HEK293T (cell line): Measurements from ENCODE around the gene PUDP.

Source experiments
- CTCF ChIA-PET: fragments of 350-600 bp; formaldehyde crosslinking; extraction: SDS; loops from one replicate; lab custom pipeline; 2021; ENCODE audit warnings: antibody characterized with exemption, inconsistent platforms; lab: Yijun Ruan, JAX
- POLR2A ChIA-PET: fragments of 350-600 bp; formaldehyde crosslinking; extraction: SDS; loops from one replicate; lab custom pipeline; 2020; ENCODE audit warnings: antibody characterized with exemption, inconsistent platforms; lab: Yijun Ruan, JAX
- DNase-seq: peaks from one replicate; pipeline ENCODE4 v3.0.0; 2012; ENCODE audit warnings: mixed read lengths; ENCODE audit errors: extremely low spot score
- ARNT ChIP-seq: fragments of 450-650 bp; IDR thresholded peaks from 2 replicates; pipeline ENCODE4 v1.6.1; 2017; ENCODE audit warnings: mild to moderate bottlenecking
- BHLHE40 ChIP-seq: fragments of 450-650 bp; IDR thresholded peaks from 2 replicates; pipeline ENCODE4 v1.6.1; 2016; ENCODE audit warnings: mild to moderate bottlenecking, moderate library complexity, borderline replicate concordance
- CTBP1 ChIP-seq: fragments of 450-650 bp; IDR thresholded peaks from 2 replicates; pipeline ENCODE4 v1.6.1; 2016; ENCODE audit warnings: borderline replicate concordance
- ELF4 ChIP-seq: fragments of 450-650 bp; IDR thresholded peaks from 2 replicates; pipeline ENCODE4 v1.6.1; 2017; ENCODE audit warnings: antibody characterized with exemption
- FOXA1 ChIP-seq: fragments of 450-650 bp; IDR thresholded peaks from 2 replicates; pipeline ENCODE4 v1.6.1; 2016; ENCODE audit warnings: mild to moderate bottlenecking
- FOXK2 ChIP-seq: fragments of 450-650 bp; IDR thresholded peaks from 2 replicates; pipeline ENCODE4 v1.6.1; 2016; ENCODE audit warnings: mild to moderate bottlenecking
- FOXM1 ChIP-seq: fragments of 450-650 bp; IDR thresholded peaks from 2 replicates; pipeline ENCODE4 v1.6.1; 2017; ENCODE audit warnings: mild to moderate bottlenecking, borderline replicate concordance
- HDGF ChIP-seq: fragments of 450-650 bp; IDR thresholded peaks from 2 replicates; pipeline ENCODE4 v1.6.1; 2017; ENCODE audit warnings: antibody characterized with exemption, borderline replicate concordance
- L3MBTL2 ChIP-seq: fragments of 450-650 bp; conservative IDR thresholded peaks from 2 replicates; pipeline ENCODE4 v1.6.1; 2016; ENCODE audit warnings: mild to moderate bottlenecking
- LEF1 ChIP-seq: fragments of 450-650 bp; IDR thresholded peaks from 2 replicates; pipeline ENCODE4 v1.6.1; 2017; ENCODE audit warnings: mild to moderate bottlenecking, borderline replicate concordance
- NFRKB ChIP-seq: fragments of 450-650 bp; IDR thresholded peaks from 2 replicates; pipeline ENCODE4 v1.6.1; 2016; ENCODE audit warnings: mild to moderate bottlenecking, moderate library complexity
- SP1 ChIP-seq: fragments of 450-650 bp; IDR thresholded peaks from 2 replicates; pipeline ENCODE4 v1.6.1; 2017
- SUZ12 ChIP-seq: fragments of 450-650 bp; IDR thresholded peaks from 2 replicates; pipeline ENCODE4 v1.6.1; 2016; ENCODE audit warnings: mild to moderate bottlenecking
- TARDBP ChIP-seq: fragments of 450-650 bp; IDR thresholded peaks from 2 replicates; pipeline ENCODE4 v1.6.1; 2016
- ZNF384 ChIP-seq: fragments of 450-650 bp; IDR thresholded peaks from 2 replicates; pipeline ENCODE4 v1.6.1; 2016
- TF ChIP-seq, protein P1 (sequence below): fragments of 450-650 bp; IDR thresholded peaks from 2 replicates; pipeline ENCODE4 v1.6.1; 2016

PUDP gene

DNA sequence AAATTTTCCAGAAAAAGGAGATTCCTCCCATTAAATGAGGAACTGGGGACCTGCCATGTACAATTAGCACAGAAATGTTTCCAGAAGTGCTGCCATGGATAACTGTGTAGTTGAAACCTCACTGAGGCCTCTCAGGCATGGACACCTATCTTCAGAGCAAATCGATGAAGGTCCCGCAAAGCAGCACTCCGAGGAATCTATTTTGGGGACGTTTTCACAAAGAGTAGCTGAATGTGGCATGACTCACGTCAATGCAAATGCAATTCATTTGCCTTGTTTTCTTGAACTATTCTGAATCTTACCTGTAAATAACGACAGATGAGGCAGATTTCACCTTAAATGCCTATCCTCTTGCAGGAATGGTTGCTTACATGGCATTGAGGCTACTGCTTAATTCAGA lies 87.5 kb downstream of the PUDP start:
- no peak for TF ChIP-seq SUZ12
- no peak for TF ChIP-seq TARDBP
- TF ChIP-seq BHLHE40 = no peak
- TF ChIP-seq ELF4 = no peak
- DNase-seq = no peak
- POLR2A ChIA-PET = no interaction called here
- CTCF ChIA-PET = no interaction called here

DNA sequence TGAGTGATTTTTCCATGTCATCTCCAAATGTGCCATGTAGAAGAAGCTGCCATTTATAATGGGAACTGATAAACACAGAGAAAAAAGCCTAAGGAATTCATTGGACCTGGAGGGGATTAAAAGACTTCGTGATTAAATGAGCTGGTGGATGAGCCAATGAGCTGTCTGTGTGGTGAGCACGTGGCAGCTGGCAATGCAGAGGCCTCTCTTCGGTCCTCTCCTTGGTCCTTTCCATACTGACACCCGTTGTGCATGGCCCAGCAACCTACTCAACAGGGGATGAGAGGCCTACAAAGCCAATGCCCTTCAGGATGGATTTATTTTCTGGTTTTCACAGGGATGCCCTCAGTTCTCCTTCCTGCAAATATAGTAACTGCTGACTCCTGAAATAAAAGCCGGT lies 88.1 kb downstream of the PUDP start:
- ChIA-PET POLR2A (no interaction called here), CTCF (no interaction called here)

DNA sequence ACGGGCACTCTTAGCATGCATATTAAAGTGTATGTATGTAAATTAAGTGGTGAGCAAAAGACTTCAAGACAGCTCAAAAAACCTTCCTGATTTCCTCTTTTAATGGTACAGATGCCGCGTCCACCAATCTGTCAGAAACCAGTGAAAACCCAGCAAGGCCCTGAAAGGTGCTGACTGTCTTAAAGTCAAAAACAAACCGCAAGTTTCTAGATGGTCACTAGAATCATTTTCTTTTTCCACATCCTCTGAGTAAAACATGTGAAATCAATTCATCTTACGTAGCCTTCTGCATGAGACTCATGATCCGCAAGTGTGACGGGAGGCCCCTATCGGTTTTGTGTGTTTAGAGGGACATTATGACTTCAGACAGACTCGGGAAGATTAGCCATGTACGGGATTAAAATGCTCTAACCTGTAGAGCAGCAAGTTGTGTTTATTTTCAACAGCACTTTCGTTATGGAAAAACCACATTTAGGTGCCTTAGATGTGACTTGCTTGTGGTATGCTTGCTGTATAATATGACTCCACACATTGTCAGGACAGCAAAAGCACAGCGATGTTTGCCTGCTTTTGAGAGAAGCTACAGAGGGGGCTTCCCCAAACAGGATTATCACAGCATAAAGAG lies 88.6 kb downstream of the PUDP start:
- no peak for TF ChIP-seq ZNF384
- TF ChIP-seq SUZ12 = no peak
- no peak for TF ChIP-seq FOXA1
- no peak for TF ChIP-seq L3MBTL2
- TF ChIP-seq LEF1 = no peak
- no peak for TF ChIP-seq FOXK2
- no peak for TF ChIP-seq HDGF
- TF ChIP-seq CTBP1 = no peak
- TF ChIP-seq FOXM1 = no peak
- TF ChIP-seq TARDBP = no peak
- no peak for TF ChIP-seq SP1
- TF ChIP-seq ARNT = no peak
- DNase-seq = no peak
- ChIA-PET CTCF (no interaction called here), POLR2A (no interaction called here)

More for the DNA sequence above, 88.1 kb downstream of the PUDP start:
- no peak for DNase-seq
- TF ChIP-seq FOXA1 (no peak), BHLHE40 (no peak), L3MBTL2 (no peak), FOXM1 (no peak)
- TF ChIP-seq, protein P1, sequence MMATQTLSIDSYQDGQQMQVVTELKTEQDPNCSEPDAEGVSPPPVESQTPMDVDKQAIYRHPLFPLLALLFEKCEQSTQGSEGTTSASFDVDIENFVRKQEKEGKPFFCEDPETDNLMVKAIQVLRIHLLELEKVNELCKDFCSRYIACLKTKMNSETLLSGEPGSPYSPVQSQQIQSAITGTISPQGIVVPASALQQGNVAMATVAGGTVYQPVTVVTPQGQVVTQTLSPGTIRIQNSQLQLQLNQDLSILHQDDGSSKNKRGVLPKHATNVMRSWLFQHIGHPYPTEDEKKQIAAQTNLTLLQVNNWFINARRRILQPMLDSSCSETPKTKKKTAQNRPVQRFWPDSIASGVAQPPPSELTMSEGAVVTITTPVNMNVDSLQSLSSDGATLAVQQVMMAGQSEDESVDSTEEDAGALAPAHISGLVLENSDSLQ = no peak

DNA sequence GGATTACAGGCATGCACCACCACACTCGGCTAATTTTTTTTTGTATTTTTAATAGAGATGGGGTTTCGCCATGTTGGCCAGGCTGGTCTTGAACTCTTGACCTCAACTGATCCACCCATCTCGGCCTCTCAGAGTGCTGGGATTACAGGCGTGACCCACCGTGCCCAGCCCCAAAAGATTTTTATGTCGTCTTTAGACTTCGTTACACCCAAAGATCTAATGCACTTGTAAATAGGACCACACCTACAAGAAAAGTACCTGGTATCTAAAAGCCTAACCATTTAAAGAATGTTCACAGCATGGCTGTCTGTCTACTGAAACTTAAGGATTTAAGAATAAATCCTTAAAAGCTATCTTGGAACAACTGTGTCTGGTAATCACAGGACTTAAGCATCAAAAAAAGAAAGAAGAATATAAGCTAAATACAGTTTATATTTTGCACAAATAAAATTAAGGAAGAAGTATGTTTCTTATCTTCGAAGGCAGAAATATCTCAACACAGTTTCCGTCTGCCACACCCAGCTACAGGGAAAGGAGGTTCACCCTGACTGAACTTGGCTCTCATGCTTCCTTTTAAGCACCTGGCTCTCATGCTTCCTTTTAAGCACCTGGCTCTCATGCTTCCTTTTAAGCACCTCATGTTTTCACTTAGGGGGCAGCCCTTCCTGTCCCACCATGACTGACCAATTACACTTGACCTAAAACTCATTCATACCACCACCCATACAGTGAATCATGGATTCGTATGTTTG lies 92.4 kb downstream of the PUDP start:
- no peak for DNase-seq
- TF ChIP-seq HDGF (no peak), SUZ12 (no peak), FOXK2 (no peak), LEF1 (no peak), BHLHE40 (no peak), CTBP1 (no peak), ARNT (no peak), L3MBTL2 (no peak), TARDBP (no peak), FOXA1 (no peak), ELF4 (no peak), FOXM1 (no peak), ZNF384 (no peak), SP1 (no peak), NFRKB (no peak)
- TF ChIP-seq, protein P1 = no peak
- ChIA-PET CTCF (no interaction called here), POLR2A (no interaction called here)

DNA sequence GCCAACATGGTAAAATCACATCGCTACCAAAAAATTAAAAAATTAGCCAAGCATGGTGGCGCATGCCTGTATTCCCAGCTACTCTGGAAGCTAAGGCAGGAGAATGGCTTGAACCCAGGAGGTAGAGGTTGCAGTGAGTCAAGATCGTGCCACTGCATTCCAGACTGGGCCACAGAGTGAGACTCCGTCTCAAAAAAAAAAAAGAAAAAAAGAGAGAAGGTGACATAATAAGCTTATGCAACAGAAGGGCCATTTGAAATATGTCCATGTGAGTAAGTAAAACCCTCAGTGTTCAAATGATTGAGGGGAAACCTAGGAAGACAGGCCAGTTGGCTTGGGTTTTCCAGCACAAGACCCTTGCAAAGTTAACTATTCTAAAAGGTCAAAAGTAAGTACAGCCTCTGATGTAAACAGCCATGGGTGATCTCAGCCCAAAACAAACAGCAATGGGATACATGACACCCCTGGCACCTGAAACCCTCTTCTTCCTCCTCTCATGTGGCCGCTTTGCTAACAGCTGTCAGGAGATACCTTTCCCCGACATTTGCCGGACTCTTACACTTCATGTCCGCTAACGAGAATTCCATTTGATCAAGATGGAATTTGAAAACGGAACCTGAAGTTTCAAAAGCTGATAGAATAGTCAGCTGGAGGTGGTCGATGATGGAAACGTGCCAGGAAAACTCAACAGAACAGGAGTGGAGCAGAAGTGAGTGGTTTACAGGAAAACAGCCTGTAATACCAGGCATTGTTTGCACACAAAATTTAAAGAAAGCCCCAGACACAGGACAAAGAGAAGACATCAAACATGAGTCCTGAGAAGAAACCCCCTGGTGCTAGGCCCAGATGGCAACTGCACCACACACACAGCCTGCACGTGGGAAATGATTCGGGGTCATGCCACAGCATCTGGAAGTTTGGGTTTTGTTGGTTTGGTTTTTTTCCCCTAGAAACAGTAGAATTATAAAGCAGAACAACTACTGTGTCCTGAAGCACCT lies 93.4 kb downstream of the PUDP start:
- no peak for TF ChIP-seq LEF1
- no peak for TF ChIP-seq FOXM1
- no peak for TF ChIP-seq ZNF384
- TF ChIP-seq SUZ12 = no peak
- DNase-seq = no peak
- CTCF ChIA-PET = no interaction called here
- POLR2A ChIA-PET = no interaction called here

DNA sequence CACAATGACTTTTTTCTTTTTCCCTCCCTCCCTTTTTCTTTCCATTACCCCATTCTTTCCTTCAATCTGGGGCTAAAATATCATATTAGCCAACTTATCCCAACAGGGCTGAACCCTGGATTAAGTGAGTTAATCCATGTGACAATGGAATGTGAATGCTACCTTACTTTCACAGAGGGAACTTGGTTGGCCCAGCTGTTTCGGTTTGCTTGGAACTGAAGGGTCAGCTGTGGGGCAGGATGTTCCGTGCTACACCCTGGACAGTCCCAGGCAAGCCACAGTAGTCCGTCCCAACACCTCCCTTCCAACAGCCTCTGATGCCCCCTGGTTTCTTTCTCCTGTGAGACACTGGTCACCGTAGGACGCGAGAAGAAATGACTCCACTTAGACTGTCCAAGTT lies 95.4 kb downstream of the PUDP start:
- CTCF ChIA-PET = no interaction called here
- no peak for DNase-seq
- POLR2A ChIA-PET = no interaction called here
- TF ChIP-seq LEF1 (no peak), FOXM1 (no peak), L3MBTL2 (no peak), ZNF384 (no peak), BHLHE40 (no peak), CTBP1 (no peak), HDGF (no peak)

DNA sequence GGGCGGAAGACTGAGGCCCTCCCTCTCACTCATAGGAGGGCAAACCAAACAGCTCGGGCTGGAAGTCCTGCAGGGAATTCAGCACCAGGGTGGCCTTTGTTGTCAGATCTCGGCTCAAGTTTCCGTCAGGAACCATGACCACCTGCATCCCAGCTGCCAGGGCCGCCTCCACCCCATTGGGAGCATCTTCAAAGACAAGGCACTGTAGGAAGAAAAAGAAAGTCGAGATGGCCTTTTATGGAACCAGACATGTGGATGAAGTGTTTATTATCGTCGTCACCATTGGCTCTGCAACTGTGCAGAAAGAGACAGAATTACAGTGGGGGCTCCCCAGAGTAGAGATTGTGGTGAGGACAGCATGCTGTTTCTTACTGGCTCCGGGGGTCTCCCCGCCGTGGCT lies 97.7 kb downstream of the PUDP start:
- no peak for DNase-seq
- ChIA-PET CTCF (no interaction called here), POLR2A (no interaction called here)
- TF ChIP-seq FOXM1 (no peak), NFRKB (no peak), TARDBP (no peak), ELF4 (no peak), BHLHE40 (no peak), CTBP1 (no peak), L3MBTL2 (no peak), FOXK2 (no peak), LEF1 (no peak), SP1 (no peak), ZNF384 (no peak), ARNT (no peak), FOXA1 (no peak), HDGF (no peak)
- TF ChIP-seq, protein P1 = no peak
